Heart right ventricle (tissue), 16 donors: ENCODE results near the gene CLDN20. TPM values are rescaled to one million over a fixed set of nuclear protein-coding genes. Genes with fewer than 3 reads are reported as not detected.
A peak's percentile ranks its signal among the peaks of the same experiment; 100 is the strongest.

ENCODE experiments used
- ATAC-seq, 8 donors: fragments of 200-7000 bp; cut with Tn5 transposase; one replicate each; pipeline ENCODE4 v1.9.1; 2020; ENCODE audit warnings: mild to moderate bottlenecking in 8 of 8, moderate library complexity in 8 of 8, moderate number of reproducible peaks in 1 of 8
- DNase-seq, 2 donors: peaks; one replicate each; pipeline ENCODE4 v3.0.0-alpha.2; 2020
- H3K27ac ChIP-seq, 10 donors: fragments of 200-600 bp; sonication (generic) in 2 of 10; one replicate each; pipeline versions ENCODE4 v1.5.0 to v1.8.0; 2020 to 2022; ENCODE audit warnings: mild to moderate bottlenecking in 3 of 10
- H3K27me3 ChIP-seq, 7 donors: fragments of 200-600 bp; one replicate each; pipeline ENCODE4 v1.8.0; 2021 to 2022; ENCODE audit warnings: mild to moderate bottlenecking in 2 of 7
- H3K36me3 ChIP-seq, 9 donors: fragments of 200-600 bp; sonication (generic) in 1 of 9; one replicate each; pipeline versions ENCODE4 v1.5.0 to v1.8.0; 2020 to 2022; ENCODE audit warnings: mild to moderate bottlenecking in 2 of 9
- H3K4me1 ChIP-seq, 9 donors: fragments of 200-600 bp; sonication (generic) in 1 of 9; one replicate each; pipeline versions ENCODE4 v1.5.0 to v1.8.0; 2020 to 2022; ENCODE audit warnings: mild to moderate bottlenecking in 4 of 9
- H3K4me3 ChIP-seq, 10 donors: fragments of 200-600 bp; sonication (generic) in 2 of 10; one replicate each; pipeline versions ENCODE4 v1.5.0 to v1.8.0; 2020 to 2022; ENCODE audit warnings: mild to moderate bottlenecking in 7 of 10, moderate library complexity in 2 of 10
- H3K9me3 ChIP-seq, 11 donors: fragments of 200-600 bp in 10 of 11; sonication (generic) in 2 of 11; one replicate each; pipeline versions ENCODE4 v1.5.0 to v1.8.0; 2013 to 2022; ENCODE audit warnings: mild to moderate bottlenecking in 2 of 11, control low read depth in 1 of 11, moderate library complexity in 1 of 11
- CTCF ChIP-seq, 9 donors: fragments of 200-600 bp; sonication (generic) in 2 of 9; IDR thresholded peaks; one replicate each; pipeline versions ENCODE4 v1.5.0 to v1.8.0; 2021 to 2022; ENCODE audit warnings: antibody characterized with exemption in 9 of 9, mild to moderate bottlenecking in 5 of 9, moderate library complexity in 1 of 9
- WGBS, 2 donors: extraction: QIAGEN DNeasy Blood & Tissue Kit; methylation state at CpG; one replicate each; pipeline ENCODE4 v1.1.7; 2013; ENCODE audit warnings: inconsistent platforms in 1 of 2; 5-methylcytosine and 5-hydroxymethylcytosine counted together
- intact Hi-C, 10 donors: fragments of 100-400 bp; cut with DNase I; formaldehyde crosslinking; loops; one replicate each; pipeline versions ENCODE4 v1.11.1 to v1.14.2; 2022
- polyA plus RNA-seq, 2 donors: library from polyadenylated mRNA; stranded (reverse); fragments of 200-250 nt; gene quantifications; one replicate each; pipeline ENCODE4 v1.2.3, GENCODE V29; 2013
- total RNA-seq, 10 donors: library from RNA; stranded (reverse); fragmentation: NEBNext Ultra II Directional in 3 of 10; extraction: Animal tissue kit (Norgen Biotek cat#: 25700) in 3 of 10; gene quantifications; one replicate each; pipeline versions ENCODE4 v1.2.1 to v1.2.4, GENCODE V29; 2021 to 2023
- donor health status: Arrhythmogenic right ventricular cardiomyopathy.
- donor health status: ischemic (EF 13 %, LVEDD 7.1; RV severe dilation, severe dysfunction).
- donor health status: healthy with polysubstance abuse.
- donor health status: DM: no; HTN: yes; CAD: no.
- donor health status: DM: no; HTN: no; CAD: no.
- donor health status: ischemic (EF 25% LVEDD 6.9; RV normal size, moderate dysfunction).
- donor health status: ischemic (EF 25% LVEDD 5.7; RV mildly dilated, moderate dysfunction).
- donor health status: healthy.
- donor health status: DM: yes; HTN: yes; CAD: no.
- donor health status: Ischemic cardiomyopathy.
- donor health status: ischemic (EF 35%, LVEDD 5.7; RV mildly dilated, moderate dysfunction).
- donor health status: nonischemic (EF 11% LVEDD 7.7; RV severe dilation, severe dysfunction).
- donor health status: DM: yes; HTN: yes; CAD: no.
- donor health status: PGD.
- donor health status: ischemic (EF 29% LVEDD 5.4; RV normal size, mild dysfunction).
- donor health status: nonischemic (EF 23%, LVEDD 6.1; RV moderate dilation, normal function).

Gene CLDN20
- total and polyA plus RNA-seq, 12 donors, result not detected

DNA sequence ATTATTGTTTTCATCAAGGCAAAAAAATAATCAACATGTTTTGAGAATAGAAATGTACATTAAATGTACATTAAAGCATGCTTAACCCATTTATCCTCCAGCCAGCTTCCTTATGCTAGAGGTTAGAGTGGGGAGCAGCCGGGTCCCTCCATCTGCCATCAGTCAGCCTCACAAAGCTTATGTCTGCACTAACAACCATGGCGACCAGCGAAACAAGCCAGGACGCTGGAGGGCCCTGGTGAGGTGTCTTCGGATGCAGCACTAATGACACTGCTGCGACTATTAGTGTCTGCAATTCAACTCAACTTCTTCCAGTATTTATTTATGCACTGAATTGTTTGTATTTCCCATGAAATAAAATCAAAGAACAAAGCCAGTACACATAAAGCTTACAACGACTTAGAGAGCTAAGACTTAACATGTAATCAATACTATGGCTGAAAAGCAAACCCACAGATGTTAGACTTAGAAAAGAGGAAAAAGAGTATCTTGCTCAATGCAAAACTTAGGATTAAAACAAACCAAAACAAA lies 6.8 kb downstream of the CLDN20 start:
- no peak overlapping the region for H3K27ac ChIP-seq
- TF ChIP-seq CTCF (IDR thresholded peaks at IDR 0.05), result no peak
- H3K36me3 ChIP-seq, result peaks cover 0 to 23% (median 0%) of the 10 kb centered on the region in 9 donors
- no peak for ATAC-seq
- no peak for DNase-seq
- no peaks in the 10 kb centered on the region for H3K27me3 ChIP-seq
- H3K9me3 ChIP-seq, result no peaks in the 10 kb centered on the region
- intact Hi-C loops, result no loop called here
- H3K4me3 ChIP-seq, result no peak overlapping the region
- WGBS, 2 donors, result 92 to 95% methylated on average over 7 of the region's 7 CpGs
- peaks cover 3 to 46% (median 30%) of the 10 kb centered on the region in 9 donors for H3K4me1 ChIP-seq

- Histone ChIP-seq H3K9me3 (no peaks in the 10 kb centered on the region), H3K27ac (no peak overlapping the region), H3K4me1 (peaks cover 4 to 52% (median 36%) of the 10 kb centered on the region in 9 donors), H3K27me3 (no peaks in the 10 kb centered on the region), H3K36me3 (peaks cover 0 to 28% (median 0%) of the 10 kb centered on the region in 9 donors), H3K4me3 (no peak overlapping the region)
- ATAC-seq, result no peak
- no peak for TF ChIP-seq CTCF (IDR thresholded peaks at IDR 0.05)
- no peak for DNase-seq
- intact Hi-C loops, result no loop called here
Measured at GRCh38 chr6:155271145-155271544, 7.3 kb downstream of the CLDN20 start.

DNA sequence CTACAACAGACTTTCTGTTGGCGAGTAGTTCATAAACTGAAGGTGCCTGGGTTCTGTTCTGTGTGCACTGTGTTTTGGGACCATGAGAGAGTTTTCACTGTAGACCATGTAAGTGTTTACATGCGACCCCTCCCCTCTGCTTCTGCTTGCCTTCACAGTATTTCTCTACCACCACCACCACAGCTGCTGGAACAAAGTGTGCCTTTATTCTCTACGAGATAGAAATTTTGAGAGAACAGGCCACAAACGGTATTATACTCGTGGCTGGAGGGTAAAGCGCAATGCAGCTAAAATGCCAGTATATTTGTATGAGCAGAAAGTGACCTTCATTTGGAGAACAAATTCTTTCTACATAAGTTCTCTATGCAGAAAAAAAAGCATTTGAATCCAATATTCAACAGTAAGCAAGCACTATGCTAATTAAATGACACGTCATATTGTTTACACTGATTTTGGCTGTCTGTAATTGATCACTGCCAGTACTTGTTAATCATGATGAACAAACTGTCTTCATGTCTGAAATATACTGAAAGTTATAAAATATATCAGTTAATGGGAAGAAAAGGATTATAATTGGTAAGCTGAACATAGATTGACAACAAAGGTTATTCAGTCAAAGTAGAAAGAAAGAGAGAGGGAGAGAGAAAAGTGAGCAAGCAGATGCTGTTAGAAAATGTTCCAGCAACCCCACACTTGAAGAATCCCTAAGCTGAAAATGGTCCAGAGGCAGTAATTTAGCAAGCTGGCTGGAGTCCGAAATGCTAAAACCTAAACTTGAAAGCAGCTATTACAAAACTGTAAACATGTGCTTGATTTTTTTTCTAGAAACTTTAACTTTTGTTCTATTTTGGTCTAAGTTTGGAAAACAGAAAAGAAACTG lies 8.8 kb downstream of the CLDN20 start:
- Histone ChIP-seq H3K9me3 (no peaks in the 10 kb centered on the region), H3K27ac (peak overlapping the region in 6 of 10 donors; percentile 19 to 53 (median 34)), H3K27me3 (no peaks in the 10 kb centered on the region), H3K36me3 (peaks cover 0 to 21% (median 0%) of the 10 kb centered on the region in 9 donors), H3K4me3 (no peak overlapping the region), H3K4me1 (peaks cover 5 to 63% (median 40%) of the 10 kb centered on the region in 9 donors)
- intact Hi-C loops, result no loop called here
- DNase-seq (no peak), ATAC-seq (no peak)
- TF ChIP-seq CTCF (IDR thresholded peaks at IDR 0.05), result no peak
- WGBS, 2 donors, result 79 to 84% methylated on average over 8 of the region's 8 CpGs

DNA sequence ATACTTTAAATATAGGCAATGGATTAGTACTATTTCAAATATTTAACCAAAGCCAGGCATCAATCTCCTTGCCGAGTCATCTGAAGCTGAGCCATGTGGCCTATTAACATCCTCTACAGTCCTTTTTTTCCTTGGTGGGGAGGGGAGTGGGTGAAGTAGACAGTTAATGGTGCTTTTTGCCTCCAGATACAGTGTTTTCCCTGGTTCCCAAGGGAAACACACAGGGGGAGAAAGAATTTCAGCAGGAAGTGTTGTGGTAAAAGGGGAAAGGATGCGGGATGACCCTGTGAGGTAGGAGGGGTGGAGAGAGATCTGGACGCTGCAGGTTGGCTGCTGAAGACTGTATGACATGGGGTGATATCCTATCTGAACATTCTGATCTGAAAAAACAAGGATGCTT lies 9.6 kb downstream of the CLDN20 start:
- TF ChIP-seq CTCF (IDR thresholded peaks at IDR 0.05), result no peak
- H3K4me1 ChIP-seq, result peaks cover 5 to 63% (median 40%) of the 10 kb centered on the region in 9 donors
- WGBS, 2 donors, result 48 to 53% methylated on average over 3 of the region's 3 CpGs
- intact Hi-C loops, result no loop called here
- peak overlapping the region in 7 of 10 donors; percentile 18 to 53 (median 35) for H3K27ac ChIP-seq
- H3K9me3 ChIP-seq, result no peaks in the 10 kb centered on the region
- no peak for DNase-seq
- peaks cover 0 to 21% (median 0%) of the 10 kb centered on the region in 9 donors for H3K36me3 ChIP-seq
- H3K27me3 ChIP-seq, result no peaks in the 10 kb centered on the region
- ATAC-seq, result peak in 2 of 8 donors; percentile 30 to 36
- no peak overlapping the region for H3K4me3 ChIP-seq
